Ecto neural progenitor cell (in vitro differentiated cells): Measurements from ENCODE around the gene TMEM150C.

Experiments
- DNase-seq: peaks from one replicate; pipeline ENCODE4 v3.0.0-alpha.2; 2018; ENCODE audit warnings: low spot score

TMEM150C gene

GRCh38 chr4:82473621-82474164 is 88.1 kb downstream of the TMEM150C start:
- peak; percentile 22 for DNase-seq

- DNase-seq = peak; percentile 3
Measured at GRCh38 chr4:82473080-82473479, 88.7 kb downstream of the TMEM150C start.

GRCh38 chr4:82469791-82470345 is 91.9 kb downstream of the TMEM150C start:
- DNase-seq = no peak

- DNase-seq = no peak
Measured at GRCh38 chr4:82467471-82467870, 94.3 kb downstream of the TMEM150C start.

GRCh38 chr4:82463221-82463620 is 98.6 kb downstream of the TMEM150C start:
- no peak for DNase-seq

GRCh38 chr4:82462415-82462831 is 99.4 kb downstream of the TMEM150C start:
- peak; percentile 90 for DNase-seq

GRCh38 chr4:82461710-82462109 is 100.1 kb downstream of the TMEM150C start:
- no peak for DNase-seq

- DNase-seq = no peak
Measured at GRCh38 chr4:82458729-82459128, 103.1 kb downstream of the TMEM150C start.

GRCh38 chr4:82457266-82457665 is 104.5 kb downstream of the TMEM150C start:
- no peak for DNase-seq

- DNase-seq = no peak
Measured at GRCh38 chr4:82452026-82452425, 109.8 kb downstream of the TMEM150C start.

- no peak for DNase-seq
Measured at GRCh38 chr4:82450966-82451755, 110.6 kb downstream of the TMEM150C start.

GRCh38 chr4:82447886-82448285 is 113.9 kb downstream of the TMEM150C start:
- no peak for DNase-seq

GRCh38 chr4:82439088-82439487 is 122.7 kb downstream of the TMEM150C start:
- DNase-seq = no peak

GRCh38 chr4:82437285-82438005 is 124.3 kb downstream of the TMEM150C start:
- no peak for DNase-seq

- DNase-seq = no peak
Measured at GRCh38 chr4:82436780-82437179, 125.0 kb downstream of the TMEM150C start.

GRCh38 chr4:82436130-82436529 is 125.7 kb downstream of the TMEM150C start:
- no peak for DNase-seq

GRCh38 chr4:82434949-82435348 is 126.8 kb downstream of the TMEM150C start:
- DNase-seq = no peak

- no peak for DNase-seq
Measured at GRCh38 chr4:82433791-82434190, 128.0 kb downstream of the TMEM150C start.
